Esophagus squamous epithelium (tissue), 5 donors: ENCODE data around the gene RAX2. TPM values are rescaled to one million over a fixed set of nuclear protein-coding genes. Genes with fewer than 3 reads are reported as not detected.
"Not testable (repeated sequence)": the region's sequence is repeated elsewhere in the genome, so short reads cannot be mapped to it uniquely, and the experiment has no call there.

Source experiments
- DNase-seq: peaks from one replicate; lab custom pipeline; 2025; lab: John Stamatoyannopoulos, UW
- H3K27ac ChIP-seq, 4 donors: fragments of 200-600 bp; sonication (generic); one replicate each; pipeline ENCODE4 v1.5.1; 2016 to 2019; ENCODE audit warnings: mild to moderate bottlenecking in 1 of 4
- H3K27me3 ChIP-seq, 4 donors: fragments of 200-600 bp; sonication (generic); 1 replicate in 3 of 4; 2 replicates in 1 of 4; pipeline versions ENCODE4 v1.5.1 to v1.6.0; 2017 to 2021; ENCODE audit warnings: antibody characterized with exemption in 1 of 4
- H3K36me3 ChIP-seq, 3 donors: fragments of 200-600 bp; sonication (generic); one replicate each; pipeline ENCODE4 v1.5.1; 2016 to 2019
- H3K4me1 ChIP-seq, 3 donors: fragments of 200-600 bp; sonication (generic); one replicate each; pipeline ENCODE4 v1.5.1; 2017 to 2019
- H3K4me3 ChIP-seq, 4 donors: fragments of 200-600 bp; sonication (generic); 1 replicate in 3 of 4; 2 replicates in 1 of 4; pipeline ENCODE4 v1.5.1; 2016 to 2019; ENCODE audit warnings: mild to moderate bottlenecking in 2 of 4, moderate library complexity in 1 of 4
- H3K9me3 ChIP-seq, 3 donors: fragments of 200-600 bp; sonication (generic); one replicate each; pipeline ENCODE4 v1.5.1; 2016 to 2019
- POLR2A ChIP-seq, 4 donors: fragments of 450-650 bp; IDR thresholded peaks; one replicate each; pipeline ENCODE4 v1.6.1; 2017; ENCODE audit warnings: antibody characterized with exemption in 4 of 4, mild to moderate bottlenecking in 4 of 4, moderate library complexity in 3 of 4
- WGBS, 2 donors: methylation state at CpG; one replicate each; pipeline ENCODE4 v1.1.5; 2018; 5-methylcytosine and 5-hydroxymethylcytosine counted together
- intact Hi-C: fragments of 100-400 bp; cut with DNase I; formaldehyde crosslinking; loops from one replicate; pipeline ENCODE4 v1.15.0; 2022
- total RNA-seq, 4 donors: library from RNA; depleted of rRNA; stranded (reverse); fragments of >200 nt; gene quantifications; one replicate each; pipeline ENCODE4 v1.1.0, GENCODE V29; 2016
- TF ChIP-seq, protein P1 (sequence below), 6 experiments: fragments of 450-650 bp in 4 of 6; fragments of 200-600 bp in 2 of 6; sonication (generic) in 2 of 6; IDR thresholded peaks; one replicate each; pipeline ENCODE4 v1.5.1; 2016 to 2019; ENCODE audit warnings: antibody characterized with exemption in 6 of 6, mild to moderate bottlenecking in 4 of 6, moderate library complexity in 4 of 6
- donor health status: DM: yes; HTN: yes; CAD: no.

Gene RAX2
- total RNA-seq, 4 donors from 2014 or later: not detected

DNA sequence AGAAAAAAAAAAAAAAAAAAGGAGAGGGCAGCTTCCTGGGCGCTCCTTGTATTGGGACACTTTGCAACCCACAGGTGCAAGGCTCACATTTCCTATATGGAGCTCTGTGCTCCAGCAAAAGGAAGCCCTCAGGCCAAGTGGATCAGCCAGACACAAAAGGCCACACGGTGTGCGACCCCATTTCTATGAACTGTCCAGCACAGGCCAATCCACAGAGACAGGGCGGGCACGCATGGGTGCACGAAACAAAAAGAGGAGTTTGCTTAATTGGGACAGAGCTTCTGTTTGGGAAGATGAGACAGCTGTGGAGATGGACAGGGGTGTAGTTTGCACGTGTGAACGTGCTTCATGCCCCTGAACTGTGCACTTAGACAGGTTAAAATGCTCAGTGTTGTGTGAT, 45.7 kb upstream of the RAX2 start:
- H3K27ac ChIP-seq: no peak overlapping the region
- DNase-seq: no peak

DNA sequence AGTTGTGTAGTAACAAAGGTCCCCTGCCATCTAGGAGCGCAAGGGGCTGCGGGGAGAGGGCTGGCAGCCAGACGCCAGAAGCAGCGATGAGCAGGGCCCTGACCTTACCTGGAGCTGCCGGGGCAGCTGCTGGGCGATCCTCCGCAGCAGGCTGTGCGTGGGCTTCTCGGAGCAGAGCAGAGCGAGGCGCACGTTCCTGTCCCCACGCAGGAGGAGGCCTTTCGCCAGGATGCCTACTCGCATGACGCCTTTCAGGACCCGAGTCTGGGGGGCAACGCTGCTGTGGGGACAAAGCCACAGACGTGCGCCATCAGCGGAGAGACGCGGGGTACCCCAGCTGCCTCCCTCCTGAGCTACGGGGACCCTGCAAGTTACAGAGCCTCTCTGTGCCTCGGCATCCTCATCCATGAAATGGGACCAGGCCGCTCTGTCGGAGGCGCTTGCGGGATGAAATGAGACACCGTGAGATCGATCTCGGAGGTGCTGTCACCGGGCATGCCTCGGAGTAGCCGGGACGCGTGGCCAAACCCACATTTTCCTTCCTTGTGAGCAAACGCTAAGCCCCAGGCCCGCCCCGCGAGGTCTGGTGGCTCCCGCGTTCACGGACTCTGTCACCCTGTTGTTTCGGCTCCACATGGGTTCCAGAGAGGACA, 44.7 kb upstream of the RAX2 start:
- peaks cover 0 to 25% (median 4%) of the 10 kb centered on the region in 3 donors for H3K4me1 ChIP-seq
- H3K27ac ChIP-seq: no peak overlapping the region
- no peaks in the 10 kb centered on the region for H3K27me3 ChIP-seq
- intact Hi-C loops: no loop called here
- 75 to 93% methylated on average over 2 to 20 of the region's 45 CpGs for WGBS, 2 donors
- DNase-seq: no peak
- H3K9me3 ChIP-seq: no peaks in the 10 kb centered on the region
- TF ChIP-seq, protein P1, sequence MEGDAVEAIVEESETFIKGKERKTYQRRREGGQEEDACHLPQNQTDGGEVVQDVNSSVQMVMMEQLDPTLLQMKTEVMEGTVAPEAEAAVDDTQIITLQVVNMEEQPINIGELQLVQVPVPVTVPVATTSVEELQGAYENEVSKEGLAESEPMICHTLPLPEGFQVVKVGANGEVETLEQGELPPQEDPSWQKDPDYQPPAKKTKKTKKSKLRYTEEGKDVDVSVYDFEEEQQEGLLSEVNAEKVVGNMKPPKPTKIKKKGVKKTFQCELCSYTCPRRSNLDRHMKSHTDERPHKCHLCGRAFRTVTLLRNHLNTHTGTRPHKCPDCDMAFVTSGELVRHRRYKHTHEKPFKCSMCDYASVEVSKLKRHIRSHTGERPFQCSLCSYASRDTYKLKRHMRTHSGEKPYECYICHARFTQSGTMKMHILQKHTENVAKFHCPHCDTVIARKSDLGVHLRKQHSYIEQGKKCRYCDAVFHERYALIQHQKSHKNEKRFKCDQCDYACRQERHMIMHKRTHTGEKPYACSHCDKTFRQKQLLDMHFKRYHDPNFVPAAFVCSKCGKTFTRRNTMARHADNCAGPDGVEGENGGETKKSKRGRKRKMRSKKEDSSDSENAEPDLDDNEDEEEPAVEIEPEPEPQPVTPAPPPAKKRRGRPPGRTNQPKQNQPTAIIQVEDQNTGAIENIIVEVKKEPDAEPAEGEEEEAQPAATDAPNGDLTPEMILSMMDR (IDR thresholded peaks at IDR 0.05): no peak
- H3K4me3 ChIP-seq: no peak overlapping the region
- no peaks in the 10 kb centered on the region for H3K36me3 ChIP-seq

More for the DNA sequence above, 45.7 kb upstream of the RAX2 start:
- intact Hi-C loops: no loop called here
- H3K4me1 ChIP-seq: peaks cover 0 to 21% (median 4%) of the 10 kb centered on the region in 3 donors
- no peaks in the 10 kb centered on the region for H3K36me3 ChIP-seq
- no peak overlapping the region for H3K4me3 ChIP-seq
- WGBS, 2 donors: 74 to 83% methylated on average over 8 of the region's 8 CpGs
- H3K27me3 ChIP-seq: peaks cover 0 to 10% (median 0%) of the 10 kb centered on the region in 4 donors
- no peaks in the 10 kb centered on the region for H3K9me3 ChIP-seq
- TF ChIP-seq POLR2A (IDR thresholded peaks at IDR 0.05): no peak
- TF ChIP-seq, protein P1 (IDR thresholded peaks at IDR 0.05): no peak

- 98 to 100% methylated on average over 4 to 7 of the region's 9 CpGs for WGBS, 2 donors
- intact Hi-C loops, H3K27ac ChIP-seq, DNase-seq, H3K9me3 ChIP-seq, H3K36me3 ChIP-seq, H3K4me3 ChIP-seq, H3K27me3 ChIP-seq: not testable (repeated sequence)
- peaks cover 0 to 25% (median 4%) of the 10 kb centered on the region in 3 donors for H3K4me1 ChIP-seq
Measured at GRCh38 chr19:3816148-3816547, 44.1 kb upstream of the RAX2 start.

DNA sequence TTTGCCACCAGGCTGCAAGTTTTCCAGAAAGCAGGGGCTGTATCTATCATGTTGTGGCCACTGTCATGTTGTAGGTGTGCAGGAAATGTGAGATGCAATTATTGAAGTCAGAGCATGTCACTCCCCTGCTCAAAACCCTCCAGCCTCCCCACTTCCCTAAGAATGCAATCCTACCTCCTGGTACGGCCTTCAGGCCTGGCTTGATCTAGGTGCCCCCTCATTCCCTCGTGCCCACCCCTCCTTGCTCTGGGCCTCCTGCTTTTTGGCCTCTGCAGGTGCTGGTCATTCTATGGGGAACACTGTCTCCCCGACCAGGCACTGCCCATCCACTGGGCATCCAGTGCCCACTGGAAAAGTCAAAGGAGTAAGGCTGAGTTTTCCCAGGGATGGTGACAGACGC, 42.6 kb upstream of the RAX2 start:
- 82 to 87% methylated on average over 3 to 4 of the region's 4 CpGs for WGBS, 2 donors
- intact Hi-C loops: no loop called here

GRCh38 chr19:3813473-3814392, 41.7 kb upstream of the RAX2 start:
- no peaks in the 10 kb centered on the region for H3K36me3 ChIP-seq
- H3K4me3 ChIP-seq: no peak overlapping the region
- intact Hi-C loops: no loop called here
- 85 to 100% methylated on average over 1 to 9 of the region's 22 CpGs for WGBS, 2 donors
- peak overlapping the region in 2 of 4 donors; percentile 16 to 52 for H3K27ac ChIP-seq
- no peak for DNase-seq
- H3K4me1 ChIP-seq: peaks cover 0 to 22% (median 4%) of the 10 kb centered on the region in 3 donors
- TF ChIP-seq, protein P1 (IDR thresholded peaks at IDR 0.05): no peak
- no peak for TF ChIP-seq POLR2A (IDR thresholded peaks at IDR 0.05)
- no peaks in the 10 kb centered on the region for H3K9me3 ChIP-seq
- peaks cover 0 to 9% (median 0%) of the 10 kb centered on the region in 4 donors for H3K27me3 ChIP-seq

More for the DNA sequence above, 42.6 kb upstream of the RAX2 start:
- H3K4me3 ChIP-seq: no peak overlapping the region
- peaks cover 0 to 25% (median 4%) of the 10 kb centered on the region in 3 donors for H3K4me1 ChIP-seq
- DNase-seq: no peak
- H3K27ac ChIP-seq: no peak overlapping the region
- H3K36me3 ChIP-seq: no peaks in the 10 kb centered on the region
- TF ChIP-seq POLR2A (IDR thresholded peaks at IDR 0.05): no peak
- TF ChIP-seq, protein P1 (IDR thresholded peaks at IDR 0.05): no peak
- peaks cover 0 to 9% (median 0%) of the 10 kb centered on the region in 4 donors for H3K27me3 ChIP-seq
- no peaks in the 10 kb centered on the region for H3K9me3 ChIP-seq
